ENCODE results near the gene PRR3. TPM values are rescaled to one million over a fixed set of nuclear protein-coding genes. Genes with fewer than 3 reads are reported as not detected.

PRR3 gene
- total and polyA plus RNA-seq, 2 of the 4 experiments (the other 2 are of a cell fraction), result 7.2 to 17.3 TPM

GRCh38 chr6:30612687-30613248, 55.7 kb downstream of the PRR3 start:
- DNase-seq (peak; percentile 58), ATAC-seq (ENCODE audit: low read depth) (no peak)
- Histone ChIP-seq H3K18ac (ENCODE audit: low read depth, low read length) (no peak overlapping the region), H3K4me3 (ENCODE audit: insufficient read depth, low read depth, low read length) (no peak overlapping the region), H4K20me1 (ENCODE audit: insufficient read depth, low read length) (peaks cover 58% of the 10 kb centered on the region), H3K27me3 (ENCODE audit: control insufficient read depth, insufficient read depth, low read length) (no peaks in the 10 kb centered on the region), H3K36me3 (ENCODE audit: control insufficient read depth, insufficient read depth, low read length) (peaks cover 33% of the 10 kb centered on the region), H4K5ac (ENCODE audit: low read depth, low read length) (no peak overlapping the region), H2BK20ac (ENCODE audit: low read depth, low read length) (no peak overlapping the region), H3K27ac (ENCODE audit: insufficient read depth, low read length) (peak overlapping the region; percentile 27; the same call in 1 of the 2 replicates), H3K4ac (ENCODE audit: low read depth, low read length) (no peak overlapping the region), H3K9me3 (ENCODE audit: control insufficient read depth, insufficient read depth, low read length) (no peaks in the 10 kb centered on the region), H3K4me2 (ENCODE audit: low read depth, low read length) (0 out of 2 replicates have a peak overlapping the region, but pooled peaks have one; percentile 16), H3K56ac (ENCODE audit: extremely low read depth, insufficient read depth, low read length) (no peak overlapping the region), H4K91ac (ENCODE audit: insufficient read depth, low read depth, low read length) (no peak overlapping the region), H2AK5ac (ENCODE audit: low read depth, low read length) (no peak overlapping the region), H2BK5ac (ENCODE audit: low read depth, low read length, poor library complexity, severe bottlenecking) (peak overlapping the region; percentile 5), H2AFZ (replicated peaks; ENCODE audit: low read length, poor library complexity) (no peak overlapping the region), H3K4me1 (ENCODE audit: control insufficient read depth, insufficient read depth, low read length) (peaks cover 6% of the 10 kb centered on the region), H2BK120ac (ENCODE audit: low read depth, low read length) (no peak overlapping the region), H2AK9ac (replicated peaks; ENCODE audit: low read depth, low read length, poor library complexity) (no peak overlapping the region), H3K79me1 (ENCODE audit: low read depth in 1 of 2, low read length in 2 of 2) (peaks cover 35 to 60% of the 10 kb centered on the region in 2 experiments), H3K23ac (ENCODE audit: low read depth, low read length) (peak overlapping the region; percentile 73; the same call in 1 of the 2 replicates), H3K14ac (replicated peaks; ENCODE audit: low read depth, low read length) (no peak overlapping the region), H3K9me1 (ENCODE audit: insufficient read depth, low read length) (peaks cover 10% of the 10 kb centered on the region; the same call in 1 of the 2 replicates), H3K9ac (ENCODE audit: low read depth, low read length) (no peak overlapping the region; the same call in 1 of the 2 replicates), H2BK15ac (ENCODE audit: low read depth, low read length) (no peak overlapping the region), H4K8ac (ENCODE audit: low read depth in 2 of 2, low read length in 2 of 2) (no peak overlapping the region)
- ChIA-PET POLR2A (ENCODE audit: unreplicated experiment) (interaction anchor here (0.7 to 2.2 kb wide), 7 partner anchors 13 to 110 kb away, joined by 3 to 14 read pairs (median 3); partner anchors contain the start of gene DHX16), CTCF (interaction anchor here (0.9 to 1.8 kb wide), 2 partner anchors 12 to 16 kb away, joined by 3 to 6 read pairs; no protein-coding TSS in a partner anchor)
- TF ChIP-seq CHD1 (IDR thresholded peaks at IDR 0.05; ENCODE audit: low read depth, low read length), result no peak
- no peak for TF ChIP-seq CTCF (conservative IDR thresholded peaks at IDR 0.05; ENCODE audit: low read depth, low read length)
- TF ChIP-seq BHLHE40 (IDR thresholded peaks at IDR 0.05; ENCODE audit: low read depth, low read length), result no peak
- TF ChIP-seq MAZ (IDR thresholded peaks at IDR 0.05; ENCODE audit: borderline replicate concordance, low read depth, low read length), result no peak
- no peak for TF ChIP-seq RFX5 (IDR thresholded peaks at IDR 0.05; ENCODE audit: low read depth, low read length)
- no peak for TF ChIP-seq USF2 (IDR thresholded peaks at IDR 0.05; ENCODE audit: low read depth, low read length)
- TF ChIP-seq MXI1 (IDR thresholded peaks at IDR 0.05; ENCODE audit: borderline replicate concordance, low read depth, low read length), result no peak
- TF ChIP-seq SMC3 (IDR thresholded peaks at IDR 0.05; ENCODE audit: low read depth, low read length), result no peak
- no peak for TF ChIP-seq RCOR1 (IDR thresholded peaks at IDR 0.05; ENCODE audit: insufficient replicate concordance, low read length)
- no peak for TF ChIP-seq MAFK (IDR thresholded peaks at IDR 0.05; ENCODE audit: low read depth, low read length)
- TF ChIP-seq RAD21 (IDR thresholded peaks at IDR 0.05; ENCODE audit: low read length), result no peak
- no peak for TF ChIP-seq POLR2A (IDR thresholded peaks at IDR 0.05; ENCODE audit: low read depth, low read length)
- TF ChIP-seq FOS (IDR thresholded peaks at IDR 0.05; ENCODE audit: low read depth, low read length), result no peak
- TF ChIP-seq NFE2L2 (IDR thresholded peaks at IDR 0.05; ENCODE audit: low read depth, low read length), result no peak
- in situ Hi-C loops (cut with MboI; ENCODE audit: low sequenced_read_pairs) (no loop called here), intact Hi-C loops (cut with micrococcal nuclease) (no loop called here), dilution Hi-C loops (cut with HindIII; ENCODE audit: low sequenced_read_pairs, unreplicated experiment) (no loop called here)
- no CpG with 5 or more reads among the region's 6 CpGs for WGBS, 2 experiments (ENCODE audit: extremely low coverage in 2 of 2, insufficient read length in 1 of 2)
- no TSS peak for BruUV-seq (replicated peaks)
